GM18508 (cell line): ENCODE measurements around the gene HS1BP3.

Source experiments
- ATAC-seq: cut with Tn5 transposase; IDR thresholded peaks from one replicate; pipeline ENCODE4 v1.9.1; 2021; ENCODE audit warnings: moderate number of reproducible peaks; ENCODE audit not compliant: insufficient read depth, unreplicated experiment

Gene HS1BP3

GRCh38 chr2:20590704-20591515, 60.0 kb downstream of the HS1BP3 start:
- no peak for ATAC-seq

- no peak for ATAC-seq
Measured at GRCh38 chr2:20589975-20590703, 60.8 kb downstream of the HS1BP3 start.

DNA sequence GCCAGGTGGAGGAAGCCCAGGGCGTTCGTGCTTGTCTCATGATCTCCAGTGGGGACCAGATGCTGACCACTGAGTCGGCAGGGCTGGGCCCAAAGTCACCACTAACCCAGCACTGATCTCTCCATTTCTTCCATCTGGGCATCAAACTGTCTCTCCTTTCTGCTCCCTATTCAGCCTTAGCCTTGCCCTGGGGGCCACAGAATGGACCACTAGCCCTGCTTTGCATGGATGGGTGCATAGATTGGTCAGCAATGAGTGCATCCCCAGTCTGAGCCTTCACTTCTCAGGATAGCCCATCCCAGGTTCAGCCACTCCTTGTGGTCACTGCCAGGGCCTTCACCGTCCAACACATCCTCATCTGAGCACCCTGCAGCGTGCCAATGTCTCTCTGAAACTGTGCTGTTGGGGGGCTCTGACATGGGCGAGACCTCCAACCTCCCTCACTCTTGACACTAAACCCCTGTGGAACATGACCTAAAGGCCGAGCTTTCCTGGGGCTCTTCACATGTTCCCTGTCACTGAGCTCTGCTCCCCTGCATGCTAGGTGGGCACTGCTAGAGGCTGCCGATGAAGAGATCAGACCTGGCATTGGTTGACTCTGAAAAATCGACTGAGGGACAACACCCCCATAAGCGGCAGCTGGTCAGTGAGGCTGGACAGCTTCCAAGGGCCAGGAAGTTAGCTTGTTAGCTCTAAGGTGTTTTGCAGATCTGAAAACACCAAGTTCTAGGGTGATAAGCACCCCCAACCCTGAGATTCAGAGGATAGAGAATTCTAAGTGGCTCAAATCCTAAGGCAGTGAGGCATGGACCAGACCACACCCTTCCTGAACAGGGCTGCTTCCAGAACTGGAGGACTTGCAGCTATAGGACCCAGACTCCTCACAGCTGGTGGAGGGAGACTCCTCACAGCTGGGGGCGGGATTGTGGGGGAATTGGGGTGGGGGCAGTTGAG, 61.7 kb downstream of the HS1BP3 start:
- no peak for ATAC-seq

DNA sequence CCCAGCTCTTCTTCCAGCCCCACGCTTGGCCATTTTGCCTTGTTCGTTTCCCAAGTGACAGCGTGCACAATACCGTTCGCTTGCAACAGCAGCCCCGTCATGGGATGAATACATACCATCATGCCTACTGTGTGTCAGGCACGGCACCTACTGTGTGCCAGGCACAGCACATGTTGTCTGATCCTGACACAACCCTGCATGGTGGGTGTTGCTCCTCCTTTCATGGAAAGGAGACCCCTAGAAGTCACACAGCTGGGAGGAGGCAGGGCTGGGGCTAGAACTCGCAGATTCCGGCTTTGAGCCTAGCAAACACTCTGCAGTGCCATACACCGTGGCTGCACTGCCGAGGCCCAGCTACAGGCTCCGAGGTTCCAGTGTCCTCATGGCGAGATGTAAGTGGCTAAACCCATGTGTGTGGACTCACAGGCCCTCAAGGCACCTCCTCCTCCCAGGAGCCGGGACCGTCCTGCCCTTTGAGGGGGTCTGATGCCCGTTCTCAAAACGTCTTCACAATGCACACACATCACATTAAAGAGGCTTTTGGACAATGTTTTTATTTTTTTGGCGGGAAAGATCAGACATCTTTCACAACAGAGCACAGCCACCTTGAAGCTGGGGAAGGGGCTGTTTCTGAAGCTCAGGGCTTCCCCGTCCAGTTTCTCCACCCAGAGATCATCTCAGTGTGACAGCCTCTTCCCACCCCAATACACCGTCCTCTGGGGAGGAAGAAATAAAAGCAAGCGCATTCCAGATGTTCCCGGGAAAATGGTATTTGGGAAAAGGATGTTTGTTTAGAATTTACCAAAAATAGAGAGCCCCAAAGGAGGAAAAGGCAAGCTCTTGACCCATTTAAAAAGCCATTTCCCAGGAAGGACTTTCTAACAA, 64.9 kb downstream of the HS1BP3 start:
- ATAC-seq = no peak

- no peak for ATAC-seq
Measured at GRCh38 chr2:20585359-20585709, 65.6 kb downstream of the HS1BP3 start.

DNA sequence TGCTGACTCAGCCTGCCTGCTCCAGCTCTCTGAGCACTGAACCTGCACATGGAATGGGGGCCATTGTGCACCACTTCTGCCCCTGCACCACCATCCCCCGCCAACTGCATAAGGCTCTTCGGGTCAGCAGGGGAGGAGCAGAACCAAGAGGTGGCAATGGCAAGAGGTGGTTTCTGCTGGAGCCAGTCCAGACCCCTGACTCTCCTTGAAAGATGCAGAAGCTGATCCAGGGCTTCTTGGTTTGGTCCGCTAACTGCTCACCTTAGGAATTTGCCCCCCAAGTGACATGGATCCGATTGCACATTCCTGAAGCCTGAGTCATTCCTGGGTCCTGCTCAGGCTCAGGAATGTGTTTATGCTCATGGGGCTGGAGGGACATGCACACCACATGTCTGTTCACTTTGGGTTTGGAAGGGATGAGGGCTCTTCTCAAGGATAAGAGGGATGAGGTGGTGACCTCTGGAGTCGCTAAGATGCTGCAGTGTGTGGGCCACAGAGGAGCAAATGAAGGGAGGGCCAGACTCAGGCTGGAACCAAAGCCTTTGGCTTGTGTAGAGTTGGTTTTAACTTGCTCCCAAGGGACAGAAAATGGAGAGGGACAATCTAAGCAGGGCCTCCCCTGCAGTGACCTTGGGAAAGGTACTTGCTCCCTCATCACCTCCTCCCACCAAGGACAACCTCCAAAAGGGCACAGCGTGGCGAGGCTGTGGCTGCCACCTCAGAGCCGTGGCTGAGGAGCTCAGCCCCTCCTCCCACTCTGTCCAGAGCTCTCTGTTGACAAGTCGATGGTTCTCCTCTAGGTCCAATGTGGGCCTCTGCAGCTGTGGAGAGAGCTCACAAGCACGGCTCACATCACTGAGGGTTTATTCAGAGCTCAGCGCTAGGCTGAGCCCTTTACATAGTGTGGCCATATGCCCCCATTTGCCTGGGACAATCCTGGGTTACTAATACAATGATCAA, 66.2 kb downstream of the HS1BP3 start:
- ATAC-seq = no peak

DNA sequence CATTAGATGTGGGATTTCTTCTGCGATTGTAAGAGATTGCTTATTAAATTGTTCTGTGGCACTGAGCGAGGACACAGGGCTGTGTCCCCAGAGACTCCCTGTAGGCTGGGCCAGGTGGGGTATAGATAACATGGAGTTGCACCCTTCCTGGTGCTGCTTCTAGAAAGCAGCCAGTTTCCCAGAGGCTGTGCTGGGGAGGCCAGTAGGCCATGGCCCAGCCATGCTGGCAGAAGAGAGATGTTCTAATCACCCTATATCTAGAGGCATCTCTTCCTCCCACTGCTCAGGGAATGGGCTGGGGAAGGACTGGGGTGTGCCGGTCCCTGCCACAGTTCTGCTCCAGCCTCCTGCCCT, 66.9 kb downstream of the HS1BP3 start:
- no peak for ATAC-seq

- no peak for ATAC-seq
Measured at GRCh38 chr2:20583425-20583881, 67.4 kb downstream of the HS1BP3 start.

DNA sequence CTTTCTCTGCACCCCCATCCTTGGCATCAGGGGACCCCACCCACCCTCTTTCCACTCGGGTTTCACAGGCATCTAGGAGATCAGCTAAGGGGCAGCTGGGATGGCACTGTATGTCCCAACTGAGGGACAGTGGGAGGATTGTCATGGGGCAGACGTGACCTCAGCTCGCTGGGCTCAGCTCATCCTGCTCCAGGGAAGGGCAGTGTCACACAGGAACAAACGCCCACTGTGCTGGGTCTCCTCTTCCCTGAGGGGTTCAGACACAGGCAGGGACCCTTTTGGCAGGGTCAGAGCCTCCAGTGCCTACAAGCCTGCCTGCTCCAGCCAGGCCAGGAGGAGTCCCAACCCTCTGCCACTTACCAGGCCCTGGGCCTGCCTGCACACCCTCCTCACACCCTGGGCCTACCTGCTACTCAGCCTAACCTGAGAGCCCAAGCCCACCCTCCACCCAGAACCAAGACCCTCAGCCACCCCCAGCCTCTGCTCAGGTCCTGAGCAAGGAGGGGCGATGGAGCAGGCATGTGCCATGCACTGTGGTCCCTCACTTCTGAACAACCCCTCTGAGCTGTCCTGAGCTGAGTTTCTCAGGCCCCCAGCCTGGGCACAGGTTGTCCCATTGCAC, 68.2 kb downstream of the HS1BP3 start:
- ATAC-seq = no peak

GRCh38 chr2:20580690-20581437, 70.0 kb downstream of the HS1BP3 start:
- no peak for ATAC-seq

- ATAC-seq = no peak
Measured at GRCh38 chr2:20579866-20580265, 71.0 kb downstream of the HS1BP3 start.

DNA sequence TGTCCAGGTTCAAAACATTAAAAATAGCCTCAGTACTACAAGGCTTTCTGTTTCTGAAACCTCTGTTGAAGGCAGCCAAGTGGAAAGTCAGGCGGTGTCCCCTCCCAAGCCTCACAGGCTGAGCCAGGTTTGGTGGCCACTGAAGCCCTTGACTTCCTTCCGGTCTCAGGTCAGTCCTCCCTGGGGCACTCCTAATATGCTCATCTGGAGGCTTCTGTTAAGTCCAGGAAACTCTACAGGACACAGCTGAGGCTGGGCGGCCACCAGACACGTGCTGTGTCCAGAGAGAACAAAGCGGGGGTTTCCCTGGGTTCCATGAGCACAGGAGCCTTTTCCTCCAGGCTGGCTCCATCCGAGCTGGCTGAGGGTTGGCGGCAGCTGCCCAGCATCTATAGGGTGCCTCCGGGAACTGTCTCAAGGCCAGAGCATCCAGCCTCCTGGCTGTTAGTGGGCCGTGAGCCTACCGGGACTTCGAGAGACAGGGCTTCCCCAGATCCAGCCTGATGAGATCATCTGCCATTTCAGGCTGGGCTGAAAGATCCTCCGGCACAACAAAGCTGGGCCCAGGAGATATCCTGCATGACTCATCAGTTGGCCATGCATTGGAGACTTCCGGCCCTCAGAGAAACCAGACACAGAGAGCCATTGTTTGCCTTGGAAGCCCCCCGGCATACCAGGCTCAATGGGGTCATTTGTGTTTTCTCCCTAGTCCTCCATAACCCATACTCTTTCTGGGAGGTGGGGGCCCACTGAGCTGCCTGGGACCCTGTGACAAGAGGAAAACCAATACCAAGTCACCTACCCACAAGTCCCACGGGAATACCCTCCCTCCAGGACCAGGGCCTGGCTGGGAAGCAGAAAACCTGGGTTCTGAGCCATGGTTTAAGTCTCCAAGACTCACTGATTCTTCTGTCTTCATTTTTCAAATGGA, 71.7 kb downstream of the HS1BP3 start:
- ATAC-seq = peak; percentile 46

DNA sequence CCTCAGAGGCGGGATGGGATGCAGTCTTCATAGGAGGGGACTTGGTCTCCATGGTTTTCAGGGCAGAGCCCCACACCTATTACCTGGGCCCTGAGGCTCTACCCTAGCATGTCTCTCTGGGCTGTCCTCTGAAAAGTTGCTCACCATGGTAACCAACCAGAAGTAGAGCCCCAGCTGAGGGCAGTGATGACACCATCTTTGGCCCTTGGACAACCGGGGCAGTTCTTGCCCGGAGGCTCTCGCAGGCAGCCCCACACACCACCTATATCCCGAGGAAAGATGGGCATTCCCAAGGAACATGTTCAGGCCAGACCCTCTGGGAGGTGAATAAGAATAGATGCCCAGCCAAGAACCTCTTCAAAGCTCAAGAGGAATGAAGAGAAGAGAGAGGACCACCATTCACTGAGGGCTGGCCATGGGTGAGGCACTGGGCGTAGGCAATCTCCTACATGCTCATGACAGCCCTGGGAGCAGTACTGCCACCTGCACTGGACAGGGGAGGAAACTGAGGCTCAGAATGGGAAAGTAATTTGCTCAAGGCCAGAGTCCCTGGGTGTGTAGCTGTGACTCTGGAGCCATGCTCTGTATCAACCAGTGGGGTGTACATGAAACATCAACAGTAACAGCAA, 72.5 kb downstream of the HS1BP3 start:
- ATAC-seq = no peak

DNA sequence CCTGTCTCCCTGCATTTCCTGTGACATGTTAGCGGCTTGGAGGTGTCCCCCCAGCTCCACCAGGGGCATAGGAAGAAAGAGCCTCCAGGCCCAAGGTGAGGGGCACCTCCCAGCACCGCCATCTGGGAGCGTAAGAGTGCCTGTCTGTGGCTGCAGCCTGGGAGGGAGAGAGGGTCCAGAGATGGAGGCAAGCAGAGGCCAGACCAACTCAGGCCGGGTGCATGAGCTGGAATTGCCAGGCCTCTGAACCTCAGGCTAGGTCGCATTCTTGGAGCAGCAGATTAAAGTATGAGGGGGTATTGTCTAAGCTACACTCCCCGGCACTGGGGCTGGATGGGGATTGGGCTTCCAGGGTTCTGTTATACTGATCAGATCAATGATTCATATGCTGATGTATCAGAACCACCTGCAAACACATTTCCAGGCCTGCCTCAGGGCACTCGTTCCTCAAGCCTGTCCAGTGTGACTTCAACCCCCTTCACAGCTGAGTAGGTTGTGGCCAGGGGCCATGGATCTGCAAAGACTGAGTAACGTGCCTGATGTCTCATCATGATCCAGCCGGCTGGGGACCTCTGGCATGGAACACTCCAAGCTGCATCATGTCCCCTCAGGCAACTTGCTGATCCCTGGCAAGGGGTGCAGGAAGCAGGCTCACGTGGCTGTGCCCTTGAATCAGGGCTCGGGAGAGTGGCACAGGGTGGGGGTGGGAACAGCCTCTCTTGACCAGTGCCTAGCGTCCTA, 73.2 kb downstream of the HS1BP3 start:
- no peak for ATAC-seq

GRCh38 chr2:20576598-20577115, 74.2 kb downstream of the HS1BP3 start:
- peak; percentile 70 for ATAC-seq
